ENCODE measurements around the gene ACSL6.

The ACSL6 gene

DNA sequence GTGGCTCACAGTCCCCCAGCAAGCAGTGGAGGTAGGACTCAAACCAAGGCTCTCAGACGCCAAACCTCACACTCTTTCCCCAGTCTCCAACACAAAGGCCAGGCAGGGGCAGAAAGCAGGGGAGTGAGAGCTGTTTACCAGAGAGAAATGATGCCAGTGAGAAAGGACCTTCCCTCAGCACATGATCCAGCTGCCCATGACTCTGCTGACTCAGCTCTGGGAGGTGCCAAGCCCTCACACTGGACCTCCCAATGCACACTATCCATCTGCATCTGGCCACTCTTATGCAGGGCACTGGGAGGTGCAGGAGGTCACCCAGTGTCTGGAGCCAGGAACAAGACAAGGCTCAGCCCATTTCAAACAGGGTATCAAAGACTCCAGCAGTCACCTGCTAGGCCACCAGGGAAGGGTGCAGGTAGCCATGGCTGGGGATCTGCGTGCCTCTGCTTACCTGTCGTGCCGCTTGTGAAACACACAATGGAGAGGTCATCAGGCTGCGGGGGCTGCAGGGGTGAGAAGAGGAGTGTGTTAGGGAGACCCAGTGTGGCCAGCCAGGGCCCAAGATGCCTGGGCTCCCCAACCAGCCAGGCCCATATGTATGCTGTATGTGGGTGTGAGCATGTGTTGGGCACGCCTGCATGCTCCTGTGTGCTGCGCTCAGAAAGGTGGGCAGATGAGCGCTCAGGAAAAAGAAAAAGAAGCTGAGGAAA is 26.3 kb downstream of the ACSL6 start:
- Histone ChIP-seq H3K4me1 (ENCODE audit: control insufficient read depth, insufficient read depth, low read length) (no peaks in the 10 kb centered on the region), H3K9ac (ENCODE audit: low read depth, low read length) (no peak overlapping the region), H3K4me3 (ENCODE audit: low read depth, low read length) (no peak overlapping the region), H3K27ac (ENCODE audit: low read depth, low read length) (no peak overlapping the region), H3K36me3 (ENCODE audit: control insufficient read depth, insufficient read depth, low read length) (no peaks in the 10 kb centered on the region), H3K27me3 (ENCODE audit: control insufficient read depth, insufficient read depth, low read length) (no peaks in the 10 kb centered on the region), H3K9me3 (ENCODE audit: control insufficient read depth, insufficient read depth, low read length) (no peaks in the 10 kb centered on the region)

- no peaks in the 10 kb centered on the region for H3K9me3 ChIP-seq (ENCODE audit: control insufficient read depth, insufficient read depth, low read length)
- H3K9ac ChIP-seq (ENCODE audit: low read depth, low read length), result no peak overlapping the region
- H3K27ac ChIP-seq (ENCODE audit: low read depth, low read length), result no peak overlapping the region
- H3K27me3 ChIP-seq (ENCODE audit: control insufficient read depth, insufficient read depth, low read length), result no peaks in the 10 kb centered on the region
- H3K36me3 ChIP-seq (ENCODE audit: control insufficient read depth, insufficient read depth, low read length), result no peaks in the 10 kb centered on the region
- no peaks in the 10 kb centered on the region for H3K4me1 ChIP-seq (ENCODE audit: control insufficient read depth, insufficient read depth, low read length)
- no peak overlapping the region for H3K4me3 ChIP-seq (ENCODE audit: low read depth, low read length)
These were observed 28.1 kb downstream of the ACSL6 start for GRCh38 chr5:131983244-131983771.

- Histone ChIP-seq H3K9ac (ENCODE audit: low read depth, low read length) (no peak overlapping the region), H3K4me1 (ENCODE audit: control insufficient read depth, insufficient read depth, low read length) (no peaks in the 10 kb centered on the region), H3K27me3 (ENCODE audit: control insufficient read depth, insufficient read depth, low read length) (no peaks in the 10 kb centered on the region), H3K27ac (ENCODE audit: low read depth, low read length) (no peak overlapping the region), H3K4me3 (ENCODE audit: low read depth, low read length) (no peak overlapping the region), H3K36me3 (ENCODE audit: control insufficient read depth, insufficient read depth, low read length) (no peaks in the 10 kb centered on the region), H3K9me3 (ENCODE audit: control insufficient read depth, insufficient read depth, low read length) (no peaks in the 10 kb centered on the region)
These were observed 29.9 kb downstream of the ACSL6 start for GRCh38 chr5:131981516-131981915.

DNA sequence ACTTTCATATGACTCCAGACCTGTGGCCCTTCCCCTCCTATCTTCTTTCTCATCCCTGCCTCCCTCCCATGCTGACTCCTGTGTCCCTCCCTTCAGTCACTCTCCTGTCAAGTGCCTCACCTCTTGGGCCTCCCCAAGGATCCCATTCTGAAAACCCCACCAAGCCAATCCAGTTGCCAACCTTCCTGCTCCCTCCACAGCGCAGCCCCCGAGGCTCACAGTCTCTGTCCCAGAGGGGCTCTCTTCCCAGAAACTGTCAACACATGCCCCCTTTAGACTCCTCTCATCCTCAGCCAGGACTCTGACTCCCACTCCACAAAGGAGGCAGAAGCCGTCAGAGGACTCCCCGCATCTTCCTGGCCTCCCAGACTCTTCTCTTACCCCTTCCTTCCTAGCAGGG is 30.8 kb downstream of the ACSL6 start:
- Histone ChIP-seq H3K36me3 (ENCODE audit: control insufficient read depth, insufficient read depth, low read length) (no peaks in the 10 kb centered on the region), H3K9ac (ENCODE audit: low read depth, low read length) (no peak overlapping the region)

DNA sequence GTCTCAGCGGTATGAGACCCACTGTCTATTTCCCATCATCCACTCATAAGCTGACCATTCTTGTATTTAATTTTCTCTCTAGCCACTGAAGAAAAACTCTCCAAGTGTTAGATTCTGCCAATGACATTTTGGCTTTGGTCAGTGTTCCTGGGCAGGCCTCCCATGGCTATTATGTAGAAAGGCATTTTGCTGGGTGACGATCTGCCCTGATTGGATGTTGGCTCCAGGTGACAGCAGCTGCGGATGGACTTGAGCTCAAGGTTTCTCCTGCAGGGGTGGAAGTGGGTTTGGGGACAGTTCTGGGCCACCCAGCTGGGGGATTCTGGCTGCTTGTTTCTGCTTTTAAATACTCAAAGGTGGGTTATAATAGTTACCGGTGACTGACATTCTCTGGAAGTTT is 31.6 kb downstream of the ACSL6 start:
- Histone ChIP-seq H3K9ac (ENCODE audit: low read depth, low read length) (no peak overlapping the region), H3K27me3 (ENCODE audit: control insufficient read depth, insufficient read depth, low read length) (no peaks in the 10 kb centered on the region), H3K9me3 (ENCODE audit: control insufficient read depth, insufficient read depth, low read length) (no peaks in the 10 kb centered on the region), H3K27ac (ENCODE audit: low read depth, low read length) (no peak overlapping the region), H3K36me3 (ENCODE audit: control insufficient read depth, insufficient read depth, low read length) (no peaks in the 10 kb centered on the region), H3K4me3 (ENCODE audit: low read depth, low read length) (no peak overlapping the region), H3K4me1 (ENCODE audit: control insufficient read depth, insufficient read depth, low read length) (peaks cover 8% of the 10 kb centered on the region; the same call in 1 of the 2 replicates)

More for the DNA sequence above, 30.8 kb downstream of the ACSL6 start:
- H3K27me3 ChIP-seq (ENCODE audit: control insufficient read depth, insufficient read depth, low read length), result no peaks in the 10 kb centered on the region
- no peaks in the 10 kb centered on the region for H3K4me1 ChIP-seq (ENCODE audit: control insufficient read depth, insufficient read depth, low read length)
- H3K27ac ChIP-seq (ENCODE audit: low read depth, low read length), result no peak overlapping the region
- no peaks in the 10 kb centered on the region for H3K9me3 ChIP-seq (ENCODE audit: control insufficient read depth, insufficient read depth, low read length)
- no peak overlapping the region for H3K4me3 ChIP-seq (ENCODE audit: low read depth, low read length)

DNA sequence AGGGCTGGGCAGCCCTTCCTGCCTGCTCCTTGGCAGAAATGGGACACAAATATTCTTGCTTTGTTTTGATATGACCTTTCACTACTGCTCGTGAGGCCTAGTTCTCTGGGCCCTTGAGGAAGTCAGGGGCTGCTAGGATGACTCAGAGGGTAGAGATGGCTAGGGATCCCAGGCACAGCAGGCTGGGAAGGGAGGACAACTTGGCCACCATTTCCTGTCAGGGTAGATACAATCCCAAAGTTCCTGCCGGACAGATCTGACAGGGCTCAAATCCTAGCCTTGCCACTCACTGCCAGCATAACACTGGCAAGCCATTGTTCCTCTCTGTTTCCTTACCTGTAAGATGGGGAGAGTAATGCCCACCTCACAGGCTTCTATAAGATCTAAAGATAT is 34.2 kb downstream of the ACSL6 start:
- no peak overlapping the region for H3K27ac ChIP-seq (ENCODE audit: low read depth, low read length)

GRCh38 chr5:131976414-131977211 is 34.8 kb downstream of the ACSL6 start:
- no peak overlapping the region for H3K27ac ChIP-seq (ENCODE audit: low read depth, low read length)
- H3K4me1 ChIP-seq (ENCODE audit: control insufficient read depth, insufficient read depth, low read length), result peaks cover 11% of the 10 kb centered on the region; the same call in 1 of the 2 replicates
- H3K4me3 ChIP-seq (ENCODE audit: low read depth, low read length), result no peak overlapping the region
- no peaks in the 10 kb centered on the region for H3K9me3 ChIP-seq (ENCODE audit: control insufficient read depth, insufficient read depth, low read length)
- no peak overlapping the region for H3K9ac ChIP-seq (ENCODE audit: low read depth, low read length)
- no peaks in the 10 kb centered on the region for H3K27me3 ChIP-seq (ENCODE audit: control insufficient read depth, insufficient read depth, low read length)
- no peaks in the 10 kb centered on the region for H3K36me3 ChIP-seq (ENCODE audit: control insufficient read depth, insufficient read depth, low read length)

More for the DNA sequence above, 34.2 kb downstream of the ACSL6 start:
- H3K4me1 ChIP-seq (ENCODE audit: control insufficient read depth, insufficient read depth, low read length), result peaks cover 11% of the 10 kb centered on the region; the same call in 1 of the 2 replicates
- H3K9ac ChIP-seq (ENCODE audit: low read depth, low read length), result no peak overlapping the region
- no peaks in the 10 kb centered on the region for H3K27me3 ChIP-seq (ENCODE audit: control insufficient read depth, insufficient read depth, low read length)
- H3K9me3 ChIP-seq (ENCODE audit: control insufficient read depth, insufficient read depth, low read length), result no peaks in the 10 kb centered on the region
- no peaks in the 10 kb centered on the region for H3K36me3 ChIP-seq (ENCODE audit: control insufficient read depth, insufficient read depth, low read length)
- H3K4me3 ChIP-seq (ENCODE audit: low read depth, low read length), result no peak overlapping the region

DNA sequence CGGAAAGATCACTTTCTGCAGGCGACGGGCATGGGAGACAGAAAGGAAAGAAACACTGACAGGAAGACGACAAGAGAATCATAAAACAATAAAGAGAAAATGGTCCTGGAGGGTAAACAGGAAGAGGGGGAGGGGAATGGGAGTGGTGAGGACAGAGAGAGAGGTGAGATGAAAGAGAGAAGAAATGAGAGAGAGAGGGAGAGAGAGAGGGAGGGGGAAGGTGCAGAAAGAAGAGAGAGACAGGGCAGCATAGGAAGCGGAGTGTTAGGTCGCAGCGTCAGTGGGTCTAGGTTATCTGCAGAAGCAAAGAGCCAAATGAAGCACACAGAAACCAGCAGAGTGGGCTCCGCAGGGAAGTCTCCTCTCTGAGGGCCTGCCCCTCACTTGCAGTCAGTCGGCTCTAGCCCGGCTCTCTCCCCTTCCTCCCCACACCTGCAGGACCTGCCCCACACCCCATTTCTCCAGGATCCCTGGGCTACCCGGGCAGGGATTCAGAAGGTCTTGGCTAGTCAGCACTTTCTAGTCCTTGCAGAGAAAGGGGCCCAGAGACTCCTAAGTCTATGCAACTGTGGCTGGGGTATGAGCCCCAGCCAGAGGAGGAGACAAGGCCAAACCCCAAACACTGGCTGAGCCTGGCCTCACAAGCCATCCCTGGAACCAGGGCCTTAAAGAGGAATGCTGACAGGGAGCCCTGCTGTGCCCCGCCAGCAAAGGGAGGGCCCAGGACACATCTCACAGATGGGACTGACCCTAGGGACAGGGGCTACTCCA is 36.3 kb downstream of the ACSL6 start:
- Histone ChIP-seq H3K9ac (ENCODE audit: low read depth, low read length) (no peak overlapping the region), H3K27me3 (ENCODE audit: control insufficient read depth, insufficient read depth, low read length) (no peaks in the 10 kb centered on the region), H3K4me1 (ENCODE audit: control insufficient read depth, insufficient read depth, low read length) (peaks cover 11% of the 10 kb centered on the region; the same call in 1 of the 2 replicates), H3K27ac (ENCODE audit: low read depth, low read length) (no peak overlapping the region), H3K36me3 (ENCODE audit: control insufficient read depth, insufficient read depth, low read length) (no peaks in the 10 kb centered on the region), H3K9me3 (ENCODE audit: control insufficient read depth, insufficient read depth, low read length) (no peaks in the 10 kb centered on the region), H3K4me3 (ENCODE audit: low read depth, low read length) (no peak overlapping the region)

DNA sequence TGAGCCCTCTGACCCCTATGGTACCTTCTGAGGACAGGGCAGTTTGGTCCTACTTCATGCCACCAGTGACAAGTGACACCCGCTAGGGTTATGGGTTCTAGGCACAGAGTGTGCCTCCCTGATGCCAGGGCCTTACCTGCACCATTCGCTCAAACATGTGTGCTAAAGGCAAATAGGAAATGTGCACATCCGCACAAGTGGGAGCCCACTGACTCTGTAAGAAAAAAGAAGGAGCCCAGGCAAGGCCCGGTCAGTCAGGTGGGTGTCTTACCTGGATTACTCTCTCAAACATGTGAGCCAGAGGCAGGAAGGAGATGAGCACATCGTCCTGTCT is 36.9 kb downstream of the ACSL6 start:
- Histone ChIP-seq H3K27ac (ENCODE audit: low read depth, low read length) (no peak overlapping the region), H3K9ac (ENCODE audit: low read depth, low read length) (no peak overlapping the region), H3K27me3 (ENCODE audit: control insufficient read depth, insufficient read depth, low read length) (no peaks in the 10 kb centered on the region), H3K4me1 (ENCODE audit: control insufficient read depth, insufficient read depth, low read length) (peaks cover 11% of the 10 kb centered on the region; the same call in 1 of the 2 replicates), H3K9me3 (ENCODE audit: control insufficient read depth, insufficient read depth, low read length) (no peaks in the 10 kb centered on the region), H3K4me3 (ENCODE audit: low read depth, low read length) (no peak overlapping the region), H3K36me3 (ENCODE audit: control insufficient read depth, insufficient read depth, low read length) (no peaks in the 10 kb centered on the region)

DNA sequence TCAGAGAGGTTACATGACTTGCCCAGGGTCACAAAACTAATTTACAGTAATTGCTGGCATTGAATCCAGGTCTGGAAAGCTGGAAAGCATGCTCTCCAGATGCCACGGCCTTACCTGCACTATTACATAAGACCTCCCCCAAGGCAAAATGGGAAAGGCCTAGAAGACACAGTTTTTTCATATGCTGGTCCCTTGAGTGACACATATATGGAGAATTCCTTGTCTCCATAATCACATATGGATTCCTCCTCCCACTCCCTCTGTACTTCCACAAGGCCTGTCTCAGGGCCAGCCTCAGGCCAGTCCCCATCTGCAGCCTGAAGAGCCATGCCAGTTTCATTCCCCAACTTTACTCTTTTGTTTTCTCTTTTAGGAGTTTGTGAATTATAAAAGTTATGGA is 37.4 kb downstream of the ACSL6 start:
- no peaks in the 10 kb centered on the region for H3K36me3 ChIP-seq (ENCODE audit: control insufficient read depth, insufficient read depth, low read length)
- peaks cover 11% of the 10 kb centered on the region; the same call in 1 of the 2 replicates for H3K4me1 ChIP-seq (ENCODE audit: control insufficient read depth, insufficient read depth, low read length)
- no peak overlapping the region for H3K27ac ChIP-seq (ENCODE audit: low read depth, low read length)
- no peaks in the 10 kb centered on the region for H3K27me3 ChIP-seq (ENCODE audit: control insufficient read depth, insufficient read depth, low read length)
- H3K9me3 ChIP-seq (ENCODE audit: control insufficient read depth, insufficient read depth, low read length), result no peaks in the 10 kb centered on the region
- H3K4me3 ChIP-seq (ENCODE audit: low read depth, low read length), result no peak overlapping the region
- H3K9ac ChIP-seq (ENCODE audit: low read depth, low read length), result no peak overlapping the region
